Effector CD8-positive, alpha-beta T cell (primary cell): ENCODE measurements around the gene NCOA1.

Source experiments
- DNase-seq: peaks from one replicate; lab custom pipeline; 2025; lab: John Stamatoyannopoulos, UW

NCOA1 gene

DNA sequence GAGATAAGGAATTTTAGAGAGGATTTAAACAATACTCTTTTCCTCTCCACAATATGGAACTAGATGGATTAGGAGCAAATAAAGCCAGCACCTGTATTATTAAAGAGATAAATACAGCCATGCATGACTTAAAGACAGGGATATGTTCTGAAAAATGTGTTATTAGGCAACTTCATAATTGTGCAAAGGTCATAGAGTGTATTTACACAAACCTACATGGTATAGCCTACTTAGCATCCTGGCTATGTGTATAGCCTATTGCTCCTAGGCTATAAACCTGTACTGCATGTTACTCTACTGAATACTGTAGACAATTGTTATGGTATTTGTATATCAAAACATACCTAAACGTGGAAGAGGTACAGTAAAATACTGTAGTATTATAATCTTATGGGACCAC is 249.1 kb downstream of the NCOA1 start:
- DNase-seq = no peak

DNA sequence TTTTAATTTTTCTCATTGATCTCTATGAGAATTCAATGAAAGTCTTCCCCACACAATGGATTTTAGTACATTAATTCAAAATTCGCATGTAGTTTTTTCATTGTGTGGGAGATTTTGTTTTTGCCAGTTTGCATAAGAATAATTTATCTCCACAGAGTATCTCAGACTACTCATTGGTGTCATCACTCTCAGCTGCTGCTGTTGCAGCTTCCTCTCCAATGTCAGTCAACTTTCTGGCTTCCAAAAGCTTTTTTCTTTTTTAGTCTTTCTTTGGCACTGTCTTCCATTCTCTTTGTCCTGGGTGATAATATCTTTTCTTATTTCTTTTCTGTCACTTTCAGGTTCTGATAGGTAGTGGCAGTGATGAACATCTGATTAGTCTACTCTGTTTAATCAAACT is 251.7 kb downstream of the NCOA1 start:
- no peak for DNase-seq

DNA sequence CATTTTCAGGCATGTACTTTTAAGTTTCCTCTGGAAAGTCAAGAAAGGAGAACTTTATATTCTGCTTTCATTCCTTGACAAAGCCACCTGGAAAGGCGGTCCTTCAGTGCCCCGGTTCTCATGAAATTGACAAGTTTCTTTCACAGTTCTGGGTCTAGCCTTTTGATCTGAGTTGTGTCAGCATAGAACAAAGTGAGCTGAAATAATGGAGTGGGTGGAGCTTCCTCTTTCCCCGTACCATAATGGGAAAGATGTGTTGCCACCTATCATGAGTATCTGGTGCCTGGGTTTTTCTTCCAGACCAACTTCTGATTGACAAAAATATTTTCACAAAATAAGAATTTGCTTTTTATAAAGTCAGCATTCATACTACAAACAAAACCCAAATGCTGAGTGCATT is 252.9 kb downstream of the NCOA1 start:
- no peak for DNase-seq

DNA sequence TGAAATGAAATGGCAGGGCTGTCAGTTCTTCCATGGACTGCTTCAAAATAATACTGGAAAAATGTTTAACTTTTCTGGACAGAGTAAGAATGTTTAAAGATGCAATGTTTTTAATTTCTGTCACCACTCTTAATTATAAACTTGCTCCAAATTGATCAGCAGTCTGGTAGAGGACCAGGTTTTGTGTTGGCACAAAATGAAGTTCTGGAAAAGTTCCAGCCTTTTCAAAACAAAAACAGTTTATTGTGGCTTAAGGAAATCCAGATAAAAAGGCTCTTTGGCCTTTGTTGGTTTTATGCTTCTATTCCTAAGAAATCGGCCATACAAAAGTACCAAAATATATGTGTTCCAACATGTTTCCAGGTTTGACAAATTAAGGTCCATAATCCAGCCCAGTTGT is 253.3 kb downstream of the NCOA1 start:
- DNase-seq = no peak

DNA sequence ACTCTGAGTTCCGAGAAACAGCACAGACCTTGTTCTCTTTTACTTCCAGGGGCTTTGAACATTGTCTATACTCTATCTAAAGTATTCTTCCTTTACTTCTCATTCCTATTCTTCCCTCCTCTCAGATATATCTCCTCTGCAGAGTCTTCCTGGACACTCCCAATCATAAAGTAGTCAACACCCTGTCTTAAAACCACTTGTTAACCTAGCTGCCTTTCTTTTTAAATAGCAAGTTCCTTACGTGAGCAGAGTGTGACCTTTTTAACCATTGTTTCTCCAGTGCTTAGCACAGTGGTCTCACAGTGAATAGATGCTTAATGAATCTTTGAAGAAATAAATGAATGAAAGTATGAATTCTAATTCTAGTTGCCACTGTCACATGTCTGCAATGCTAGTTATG is 254.8 kb downstream of the NCOA1 start:
- no peak for DNase-seq

DNA sequence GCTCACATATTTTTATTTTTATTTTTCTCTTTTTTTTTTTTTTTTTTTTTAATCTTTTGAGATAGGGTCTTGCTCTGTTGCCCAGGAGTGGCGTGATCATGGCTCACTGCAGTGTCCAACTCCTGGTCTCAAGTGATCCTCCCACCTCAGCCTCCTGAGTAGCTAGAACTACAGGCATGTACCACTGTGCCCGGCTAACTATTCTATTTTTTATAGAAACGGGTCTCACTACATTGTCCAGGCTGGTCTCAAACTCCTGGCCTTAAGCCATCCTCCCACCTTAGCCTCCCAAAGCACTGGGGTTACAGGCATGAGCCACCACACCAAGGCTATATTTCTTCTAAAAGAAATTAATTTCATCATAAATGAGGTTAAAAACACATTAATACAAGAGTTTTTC is 256.2 kb downstream of the NCOA1 start:
- no peak for DNase-seq

DNA sequence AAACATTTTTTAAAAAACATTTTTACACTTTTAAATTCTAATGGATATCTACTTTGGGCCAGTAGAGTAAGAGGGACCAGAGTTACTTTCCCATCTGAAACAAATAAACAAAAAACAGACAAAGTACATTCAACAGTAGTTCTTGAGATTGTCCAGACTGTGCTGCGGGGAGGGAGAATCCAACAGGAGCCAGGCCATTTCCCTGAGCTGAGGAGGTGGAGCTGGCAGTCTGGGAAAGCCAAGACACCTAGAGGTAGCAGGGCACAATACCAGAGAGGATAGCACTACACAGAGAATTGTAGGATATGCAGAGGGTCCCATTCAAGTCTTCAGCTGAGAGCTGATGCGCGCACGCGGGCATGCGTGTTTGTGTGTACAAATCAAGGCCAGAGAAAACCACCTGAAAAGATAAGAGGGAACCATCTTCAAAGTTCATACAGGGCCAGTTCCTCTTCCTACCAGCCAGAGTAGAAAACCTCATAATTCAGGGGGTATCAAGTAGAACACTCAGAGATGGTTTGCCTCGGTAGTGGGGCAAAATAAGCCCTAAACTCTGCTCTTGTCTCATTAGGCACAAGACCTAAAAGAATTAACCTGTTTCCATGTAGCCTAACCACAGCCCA is 258.1 kb downstream of the NCOA1 start:
- no peak for DNase-seq

DNA sequence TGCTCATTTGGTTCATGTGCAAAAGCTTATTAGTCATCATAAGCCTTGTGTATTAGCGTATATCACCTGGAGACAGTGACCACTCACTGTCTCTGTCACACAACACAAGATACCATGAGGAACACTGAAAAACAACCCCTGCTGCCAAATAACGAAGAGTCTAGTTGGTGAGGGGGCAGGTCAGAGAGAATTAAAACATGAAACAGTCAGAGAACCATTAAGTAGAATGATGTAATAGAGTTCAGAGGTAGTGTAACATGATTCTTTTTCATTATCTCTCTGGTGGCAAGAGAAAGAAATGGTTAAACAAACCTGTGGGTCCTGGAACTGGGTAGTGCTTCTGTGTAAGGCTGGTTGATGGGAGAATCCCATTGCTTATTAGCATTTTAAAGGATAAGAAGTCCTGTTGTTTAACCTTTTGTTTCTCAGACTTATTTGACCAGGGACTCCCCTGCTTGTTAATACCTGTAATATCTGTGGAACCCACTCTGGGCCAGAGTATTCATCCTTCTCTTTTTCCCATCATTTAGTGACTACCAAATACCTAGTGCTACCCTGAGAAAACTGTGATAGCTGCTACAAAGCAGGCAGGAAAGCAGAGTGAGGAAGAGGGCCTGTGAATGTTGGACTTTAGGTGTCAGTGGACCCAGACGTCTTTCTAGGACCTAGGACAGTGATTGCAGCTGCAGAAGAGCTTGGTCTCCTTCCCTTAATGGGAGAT is 264.1 kb downstream of the NCOA1 start:
- DNase-seq = no peak

DNA sequence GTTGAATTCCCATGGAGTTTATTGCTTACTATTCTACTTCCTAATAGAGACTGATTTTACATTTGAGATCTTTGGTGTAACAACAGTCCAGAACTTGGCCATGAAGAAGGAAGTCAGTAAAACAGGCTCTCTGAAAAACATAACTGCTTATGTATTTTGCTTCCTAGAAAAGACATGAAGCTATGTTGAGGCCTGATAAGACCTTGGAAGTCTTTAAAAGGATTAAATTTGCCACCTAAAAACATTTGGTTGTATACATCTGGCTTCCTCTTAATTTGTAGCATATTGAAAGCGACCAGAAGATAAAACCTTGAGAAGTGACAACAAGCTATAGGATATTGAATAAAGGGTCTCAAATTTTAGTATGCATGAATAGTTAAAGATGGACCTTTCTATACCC is 265.7 kb downstream of the NCOA1 start:
- DNase-seq = no peak

DNA sequence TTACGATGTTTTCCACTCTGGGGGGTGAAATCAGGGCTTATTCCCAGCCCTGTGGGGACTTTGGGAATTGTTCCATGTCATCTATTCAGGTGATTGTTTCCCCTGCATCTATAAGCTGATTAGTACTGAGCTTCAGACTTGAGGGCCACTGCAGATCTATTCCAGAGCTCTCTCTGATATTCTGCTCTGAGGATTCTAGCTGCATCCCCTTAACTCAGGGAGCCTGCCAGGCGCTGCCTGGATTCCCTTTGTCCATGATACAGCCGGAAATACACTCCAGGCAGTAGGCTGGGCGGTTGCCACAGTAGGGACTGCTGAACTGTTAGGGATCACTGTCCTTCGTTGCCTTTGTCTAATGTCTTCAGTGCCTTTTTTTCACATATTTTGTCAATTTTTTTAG is 270.8 kb downstream of the NCOA1 start:
- no peak for DNase-seq

DNA sequence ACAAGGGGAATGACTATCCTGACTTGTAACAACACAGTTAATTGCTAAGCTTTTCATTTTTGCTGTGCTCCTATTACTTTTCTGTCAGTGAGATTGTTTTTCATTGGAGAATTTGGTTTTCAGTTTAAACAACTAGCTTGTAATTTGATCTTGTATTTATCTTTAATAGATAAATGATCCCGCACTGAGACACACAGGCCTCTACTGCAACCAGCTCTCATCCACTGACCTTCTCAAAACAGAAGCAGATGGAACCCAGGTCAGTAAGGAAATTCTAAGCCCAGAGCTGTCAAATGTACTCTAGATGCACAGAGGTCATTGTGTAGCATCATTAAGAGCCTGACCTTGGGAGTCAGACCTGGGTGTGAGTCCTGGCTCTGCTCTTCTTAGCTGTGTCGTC is 271.5 kb downstream of the NCOA1 start:
- no peak for DNase-seq

DNA sequence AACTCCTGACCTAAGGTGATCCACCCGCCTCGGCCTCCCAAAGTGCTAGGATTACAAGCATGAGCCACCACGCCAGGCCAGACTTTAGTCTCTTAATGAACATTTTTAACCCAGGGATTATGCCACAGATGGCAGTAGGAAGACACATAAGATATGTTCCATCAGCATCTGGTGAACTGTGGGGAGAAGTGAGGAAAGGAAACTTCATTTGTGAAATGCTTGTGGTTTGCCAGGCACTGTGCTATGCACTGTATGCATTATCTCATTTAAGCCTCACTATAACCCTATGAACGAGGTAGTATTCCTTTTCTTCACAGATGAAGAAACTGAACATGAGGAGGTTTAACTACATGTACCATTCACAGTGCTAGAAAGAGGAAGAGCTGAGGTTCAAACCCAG is 272.8 kb downstream of the NCOA1 start:
- DNase-seq = no peak

DNA sequence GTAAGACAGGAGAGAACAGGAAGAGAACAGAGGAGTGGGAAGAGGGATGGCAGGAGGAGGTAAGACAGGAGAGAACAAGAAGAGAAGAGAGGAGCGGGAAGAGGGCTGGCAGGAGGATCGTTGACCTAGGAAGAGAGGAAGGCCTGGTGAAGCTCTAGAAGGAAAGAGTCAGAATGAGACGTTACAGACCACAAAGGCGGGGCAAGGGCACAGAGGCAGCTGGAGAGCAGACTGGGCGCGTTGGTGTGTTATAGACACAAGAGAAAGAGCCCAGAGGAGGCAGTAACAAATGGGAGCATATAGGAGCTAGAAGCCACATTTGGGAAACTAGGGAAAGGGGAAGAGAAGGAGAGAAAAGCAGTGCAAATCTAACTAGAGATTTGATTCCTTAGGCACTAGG is 275.6 kb downstream of the NCOA1 start:
- no peak for DNase-seq

DNA sequence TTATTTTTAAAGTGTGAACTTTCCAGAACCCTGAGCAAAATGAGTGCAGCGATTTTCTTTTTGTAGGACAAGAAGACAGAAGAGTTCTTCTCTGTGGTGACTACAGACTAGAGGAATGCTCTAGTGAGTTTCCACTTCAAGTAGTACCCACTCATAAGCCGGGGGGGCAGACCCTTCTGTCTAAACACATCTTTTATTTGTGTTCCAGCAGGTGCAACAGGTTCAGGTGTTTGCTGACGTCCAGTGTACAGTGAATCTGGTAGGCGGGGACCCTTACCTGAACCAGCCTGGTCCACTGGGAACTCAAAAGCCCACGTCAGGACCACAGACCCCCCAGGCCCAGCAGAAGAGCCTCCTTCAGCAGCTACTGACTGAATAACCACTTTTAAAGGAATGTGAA is 277.0 kb downstream of the NCOA1 start:
- no peak for DNase-seq

DNA sequence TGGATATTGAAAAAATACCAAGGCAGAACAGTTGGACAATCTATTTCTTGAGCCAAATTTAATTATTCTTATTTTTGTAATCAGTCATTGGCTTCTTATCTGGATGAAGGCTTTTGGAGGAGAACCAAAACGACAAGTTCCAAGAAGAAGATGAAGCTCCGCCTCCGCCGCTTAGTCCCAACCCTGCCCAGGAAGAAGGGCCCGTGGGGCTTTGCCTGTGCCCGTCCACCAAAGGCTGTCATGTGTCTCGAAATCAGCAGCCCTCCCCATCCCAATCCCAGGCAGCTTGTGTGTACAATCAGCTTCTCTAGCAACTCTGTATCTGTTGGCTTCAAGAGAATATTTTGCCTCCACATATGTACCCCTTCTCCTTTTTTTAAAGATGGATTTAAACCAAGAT is 277.5 kb downstream of the NCOA1 start:
- no peak for DNase-seq

DNA sequence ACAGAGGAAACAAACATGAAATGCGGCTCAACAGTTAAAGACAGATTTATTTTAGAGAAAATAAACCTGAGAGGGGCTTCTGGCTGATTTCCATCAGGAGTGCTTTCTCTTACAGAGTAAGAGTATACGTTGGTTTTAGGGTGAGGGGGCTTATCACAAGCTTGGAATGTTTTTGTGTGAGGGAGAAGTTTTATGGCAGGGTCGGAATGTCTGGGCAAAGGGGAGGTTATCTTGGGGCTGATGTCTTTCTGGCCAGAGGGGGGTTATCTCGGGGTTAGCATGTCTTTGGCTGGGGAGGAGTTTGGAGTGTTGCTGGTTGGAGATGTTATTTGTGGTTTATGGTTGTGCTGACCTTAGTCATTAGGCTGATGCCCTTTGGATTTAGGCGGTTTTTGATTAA is 280.0 kb downstream of the NCOA1 start:
- DNase-seq = no peak

DNA sequence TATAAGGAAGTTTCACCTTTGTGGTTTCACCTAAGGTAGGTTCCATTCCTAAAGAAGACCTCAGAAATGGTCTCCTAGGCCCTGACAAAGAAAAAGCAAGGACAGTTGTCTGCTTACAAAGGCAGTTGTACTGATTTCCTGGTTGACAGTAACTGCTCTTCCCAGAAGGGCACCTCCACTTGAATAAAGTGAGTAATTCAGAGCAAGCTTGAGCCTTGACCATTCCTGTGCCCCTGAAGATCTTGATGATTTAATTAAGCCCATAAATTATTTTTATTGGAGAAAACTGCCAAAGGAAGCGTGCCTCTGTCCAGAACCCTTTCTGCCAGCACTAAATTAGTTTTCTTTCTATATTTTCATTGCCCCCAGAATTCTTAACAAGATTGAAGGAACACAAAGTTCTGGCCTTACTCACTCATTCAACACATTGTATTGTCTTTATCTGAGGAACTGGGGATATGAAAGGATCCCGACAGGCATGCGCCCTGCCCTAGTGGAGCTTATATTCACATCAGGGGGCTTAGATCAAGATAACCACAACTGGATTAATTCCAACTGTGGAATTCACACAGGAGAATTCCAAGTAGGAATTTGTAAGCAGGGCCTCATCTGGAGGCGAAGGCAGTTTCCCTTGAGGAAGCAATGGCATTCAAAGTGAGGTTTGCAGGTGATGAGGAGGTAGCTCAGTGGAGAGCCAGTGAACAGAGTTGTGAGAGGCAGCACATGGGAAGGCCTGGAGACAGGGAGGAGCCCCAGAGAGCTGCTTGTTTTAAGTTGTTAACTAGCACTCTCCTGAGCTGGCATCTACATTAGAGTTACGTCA is 280.9 kb downstream of the NCOA1 start:
- DNase-seq = no peak

DNA sequence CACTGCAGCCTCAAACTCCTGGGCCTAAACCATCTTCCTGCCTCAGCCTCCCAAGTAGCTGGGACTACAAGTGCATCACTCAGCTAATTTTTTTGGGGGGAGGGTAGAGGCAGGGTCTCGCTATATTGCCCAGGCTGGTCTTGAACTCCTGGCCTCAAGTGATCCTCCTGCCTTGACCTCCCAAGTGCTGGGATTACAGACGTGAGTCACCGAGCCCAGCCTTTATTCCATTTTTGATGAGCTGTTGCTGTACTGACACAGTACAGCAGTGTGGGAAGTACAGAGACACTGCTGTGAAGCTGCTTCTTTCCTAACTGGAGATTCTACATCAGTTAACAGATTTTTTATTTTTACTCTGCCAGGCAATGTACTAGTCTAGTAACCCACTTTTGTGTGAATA is 283.3 kb downstream of the NCOA1 start:
- no peak for DNase-seq

DNA sequence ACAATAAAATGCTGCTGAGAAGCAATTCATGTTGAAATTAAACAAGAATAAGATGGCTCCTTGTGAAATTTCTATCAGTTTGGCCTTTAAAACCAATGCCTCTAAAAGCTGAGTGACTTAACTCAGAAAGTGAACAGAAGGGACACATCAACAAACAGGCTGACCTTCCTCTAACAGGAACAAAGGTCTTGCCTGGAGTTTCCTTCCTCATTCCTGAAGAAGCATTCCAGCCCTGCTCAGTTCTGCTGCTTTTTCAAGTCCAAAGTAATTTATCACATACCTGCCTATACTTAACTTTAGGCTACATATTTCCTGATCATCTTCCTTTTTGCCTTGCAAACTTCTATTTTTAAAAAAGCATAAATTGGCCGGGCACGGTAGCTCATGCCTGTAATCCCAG is 288.1 kb downstream of the NCOA1 start:
- DNase-seq = no peak

DNA sequence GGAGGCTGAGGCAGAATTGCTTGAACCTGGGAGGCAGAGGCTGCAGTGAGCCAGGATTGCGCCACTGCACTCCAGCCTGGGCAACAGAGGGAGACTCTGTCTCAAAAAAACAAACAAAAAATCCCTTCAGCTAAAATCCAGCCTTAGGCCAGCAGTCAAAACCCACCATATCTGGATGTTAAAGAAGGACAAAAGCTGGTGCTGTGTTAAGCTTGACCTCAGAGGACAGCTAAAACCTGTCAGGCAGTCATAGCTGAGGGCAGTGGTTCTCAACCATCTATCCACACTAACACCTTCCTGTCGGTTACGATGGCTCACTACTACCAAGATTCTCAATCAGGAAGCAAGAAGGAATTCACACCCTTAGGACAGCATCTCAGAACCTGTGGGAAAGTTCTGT is 292.6 kb downstream of the NCOA1 start:
- DNase-seq = no peak

DNA sequence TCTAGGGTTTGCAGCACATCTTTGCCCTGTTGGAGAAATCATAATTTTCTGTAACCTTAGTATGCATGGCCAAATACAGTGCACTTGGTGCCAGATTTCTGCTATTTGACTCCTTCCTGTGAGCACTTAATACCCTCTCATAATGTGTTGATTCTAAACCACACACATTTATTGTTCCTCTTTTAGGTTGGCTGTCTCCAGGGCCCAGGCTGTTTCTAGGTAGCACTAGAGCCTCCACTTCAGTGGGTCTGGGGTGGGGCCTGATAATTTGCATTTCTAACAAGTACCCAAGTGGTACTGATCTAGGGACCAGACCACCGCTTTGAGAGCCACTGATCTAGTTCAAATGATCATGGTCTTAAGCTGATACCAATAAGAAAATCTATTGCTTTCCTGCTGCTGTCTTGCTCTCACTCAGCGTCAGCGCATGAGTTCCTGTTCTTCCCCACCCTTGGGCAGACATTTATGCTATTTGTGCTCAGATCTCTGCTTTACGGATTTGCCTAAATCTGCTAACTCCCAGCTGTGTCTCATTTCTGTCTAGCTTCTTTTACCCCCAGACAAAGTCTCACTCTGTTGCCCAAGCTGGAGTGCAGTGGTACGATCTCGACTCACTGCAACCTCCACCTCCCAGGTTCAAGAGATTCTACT is 294.7 kb downstream of the NCOA1 start:
- DNase-seq = no peak

DNA sequence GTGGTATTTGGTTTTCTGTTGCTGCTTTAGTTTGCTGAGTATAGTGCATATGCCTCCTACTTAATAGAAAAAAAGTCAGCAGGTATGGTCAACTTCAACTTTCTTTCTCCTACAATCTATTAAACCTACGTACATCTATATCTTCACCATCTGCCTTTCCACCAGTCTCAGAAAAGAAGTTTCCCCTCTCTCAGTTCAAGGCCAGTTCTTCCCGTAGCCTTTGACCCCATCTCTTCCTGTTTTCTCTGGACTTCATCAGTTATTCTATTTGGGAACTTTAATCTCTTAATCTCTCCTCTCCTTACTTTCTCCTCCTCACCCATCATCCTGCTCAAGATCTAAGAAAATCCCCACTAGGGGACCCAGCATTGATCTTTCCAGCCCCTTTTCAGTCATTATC is 296.5 kb downstream of the NCOA1 start:
- DNase-seq = no peak

DNA sequence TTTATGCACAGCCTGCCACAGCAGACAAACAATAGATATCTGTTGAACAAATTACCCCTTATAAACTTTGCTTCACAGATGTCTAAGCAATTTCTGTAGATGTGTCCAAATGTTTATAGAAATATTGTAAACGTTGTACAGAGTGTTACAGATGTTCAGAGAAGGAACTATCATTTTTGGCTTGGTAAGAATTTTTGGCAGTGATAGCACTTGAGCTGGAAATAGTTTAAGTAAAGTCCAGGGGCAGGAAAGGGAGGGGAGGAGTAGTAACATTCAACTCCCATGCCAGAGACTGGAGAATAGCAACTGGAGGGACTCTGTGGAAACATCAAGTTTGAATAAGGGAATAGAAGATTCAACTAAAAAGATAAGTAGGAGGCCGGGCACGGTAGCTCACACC is 297.8 kb downstream of the NCOA1 start:
- DNase-seq = no peak
